CD4-positive, alpha-beta T cell treated with Interleukin-1 beta for 1 hour (primary cell): ENCODE data around the gene MGRN1.

Experiments
- DNase-seq, 2 donors: peaks; one replicate each; pipeline ENCODE4 v3.0.0-alpha.2; 2020 to 2022

MGRN1 gene

GRCh38 chr16:4700997-4701743 lies 76.5 kb downstream of the MGRN1 start:
- no peak for DNase-seq

- no peak for DNase-seq
These were observed 77.3 kb downstream of the MGRN1 start for GRCh38 chr16:4701791-4702465.

- no peak for DNase-seq
These were observed 77.8 kb downstream of the MGRN1 start for GRCh38 chr16:4702466-4702808.

- DNase-seq = no peak
These were observed 79.3 kb downstream of the MGRN1 start for GRCh38 chr16:4703906-4704305.

GRCh38 chr16:4704491-4704890 lies 79.9 kb downstream of the MGRN1 start:
- no peak for DNase-seq

GRCh38 chr16:4704913-4705312 lies 80.3 kb downstream of the MGRN1 start:
- DNase-seq = no peak

GRCh38 chr16:4706871-4707270 lies 82.2 kb downstream of the MGRN1 start:
- DNase-seq = no peak

GRCh38 chr16:4709481-4709880 lies 84.9 kb downstream of the MGRN1 start:
- DNase-seq = no peak

GRCh38 chr16:4713663-4714501 lies 89.3 kb downstream of the MGRN1 start:
- DNase-seq = no peak

- DNase-seq = no peak
These were observed 90.4 kb downstream of the MGRN1 start for GRCh38 chr16:4714996-4715395.

GRCh38 chr16:4718466-4718865 lies 93.8 kb downstream of the MGRN1 start:
- DNase-seq = no peak

GRCh38 chr16:4723071-4723767 lies 98.6 kb downstream of the MGRN1 start:
- DNase-seq = no peak

GRCh38 chr16:4724661-4725270 lies 100.1 kb downstream of the MGRN1 start:
- no peak for DNase-seq

GRCh38 chr16:4726616-4727015 lies 102.0 kb downstream of the MGRN1 start:
- DNase-seq = no peak

GRCh38 chr16:4728676-4729075 lies 104.0 kb downstream of the MGRN1 start:
- DNase-seq = no peak

- no peak for DNase-seq
These were observed 105.2 kb downstream of the MGRN1 start for GRCh38 chr16:4729876-4730275.

- no peak for DNase-seq
These were observed 108.7 kb downstream of the MGRN1 start for GRCh38 chr16:4733211-4733742.

- no peak for DNase-seq
These were observed 109.1 kb downstream of the MGRN1 start for GRCh38 chr16:4733747-4734062.

GRCh38 chr16:4734063-4734729 lies 109.6 kb downstream of the MGRN1 start, which contains the start of the genes ANKS3 and DNAAF8:
Gene ANKS3, minus strand, starts transcription at chr16:4734271. Its CDS starts 4,122 bp downstream, at chr16:4730149.
Gene DNAAF8, plus strand, starts transcription at chr16:4734537. Its CDS starts 1,978 bp downstream, at chr16:4736515.
- peak; percentile 79 to 80 for DNase-seq

- peak; percentile 92 to 94 for DNase-seq
These were observed 110.3 kb downstream of the MGRN1 start for GRCh38 chr16:4734730-4735535.

GRCh38 chr16:4736546-4736945 lies 111.9 kb downstream of the MGRN1 start:
- no peak for DNase-seq
